Suprapubic skin (tissue), 4 donors: Measurements from ENCODE around the gene DCUN1D4.

Experiments
- EP300 ChIP-seq: sonication (generic); formaldehyde crosslinking; IDR thresholded peaks from one replicate; pipeline ENCODE4 v1.6.1; 2017; ENCODE audit warnings: antibody characterized with exemption
- POLR2A ChIP-seq, 2 donors: fragments of 450-650 bp; IDR thresholded peaks; one replicate each; pipeline ENCODE4 v1.6.1; 2017; ENCODE audit warnings: antibody characterized with exemption in 2 of 2, mild to moderate bottlenecking in 2 of 2, moderate library complexity in 2 of 2
- POLR2AphosphoS5 ChIP-seq, 3 donors: sonication (generic); formaldehyde crosslinking; IDR thresholded peaks; one replicate each; pipeline ENCODE4 v1.6.1; 2017; ENCODE audit warnings: antibody characterized with exemption in 3 of 3
- TF ChIP-seq, protein P1 (sequence below), 2 donors: fragments of 200-600 bp in 1 of 2; fragments of 450-650 bp in 1 of 2; sonication (generic) in 1 of 2; IDR thresholded peaks; one replicate each; pipeline ENCODE4 v1.5.1; 2016 to 2019; ENCODE audit warnings: antibody characterized with exemption in 2 of 2, mild to moderate bottlenecking in 1 of 2, moderate library complexity in 1 of 2

DNA sequence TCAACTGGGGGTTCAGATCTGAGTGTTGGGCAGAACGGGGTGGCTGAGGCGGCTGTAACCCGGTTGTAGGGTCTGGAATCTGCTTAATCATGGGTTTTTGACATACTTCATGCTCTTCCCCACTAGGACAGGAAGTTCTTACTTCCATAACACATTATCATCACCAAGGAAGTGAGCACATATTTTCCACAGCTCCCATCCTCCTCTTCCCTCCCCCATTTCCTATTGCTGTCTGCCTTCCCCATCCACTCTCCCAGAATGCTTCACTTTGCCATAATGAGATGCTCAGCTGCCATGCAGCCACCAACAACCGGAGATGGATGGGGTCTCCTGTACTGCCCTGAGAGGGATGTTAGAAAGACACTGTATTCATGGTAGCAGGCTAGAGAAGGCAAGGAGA lies 6.4 kb upstream of the DCUN1D4 start:
- TF ChIP-seq POLR2AphosphoS5 (IDR thresholded peaks at IDR 0.05) (no peak), POLR2A (IDR thresholded peaks at IDR 0.05) (no peak), EP300 (no peak)
- TF ChIP-seq, protein P1, sequence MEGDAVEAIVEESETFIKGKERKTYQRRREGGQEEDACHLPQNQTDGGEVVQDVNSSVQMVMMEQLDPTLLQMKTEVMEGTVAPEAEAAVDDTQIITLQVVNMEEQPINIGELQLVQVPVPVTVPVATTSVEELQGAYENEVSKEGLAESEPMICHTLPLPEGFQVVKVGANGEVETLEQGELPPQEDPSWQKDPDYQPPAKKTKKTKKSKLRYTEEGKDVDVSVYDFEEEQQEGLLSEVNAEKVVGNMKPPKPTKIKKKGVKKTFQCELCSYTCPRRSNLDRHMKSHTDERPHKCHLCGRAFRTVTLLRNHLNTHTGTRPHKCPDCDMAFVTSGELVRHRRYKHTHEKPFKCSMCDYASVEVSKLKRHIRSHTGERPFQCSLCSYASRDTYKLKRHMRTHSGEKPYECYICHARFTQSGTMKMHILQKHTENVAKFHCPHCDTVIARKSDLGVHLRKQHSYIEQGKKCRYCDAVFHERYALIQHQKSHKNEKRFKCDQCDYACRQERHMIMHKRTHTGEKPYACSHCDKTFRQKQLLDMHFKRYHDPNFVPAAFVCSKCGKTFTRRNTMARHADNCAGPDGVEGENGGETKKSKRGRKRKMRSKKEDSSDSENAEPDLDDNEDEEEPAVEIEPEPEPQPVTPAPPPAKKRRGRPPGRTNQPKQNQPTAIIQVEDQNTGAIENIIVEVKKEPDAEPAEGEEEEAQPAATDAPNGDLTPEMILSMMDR (IDR thresholded peaks at IDR 0.05), result no peak
